Neural progenitor cell (in vitro differentiated cells): ENCODE data around the gene ZBTB7A. TPM values are rescaled to one million over a fixed set of nuclear protein-coding genes. Genes with fewer than 3 reads are reported as not detected.

ENCODE experiments used
- DNase-seq: peaks from one replicate; pipeline ENCODE4 v3.0.0-alpha.2; 2016; ENCODE audit warnings: low spot score
- H2AFZ ChIP-seq: fragments of 200-600 bp; sonication (generic); replicated peaks from 2 replicates; pipeline ENCODE4 v1.6.1; 2016; ENCODE audit warnings: antibody characterized with exemption
- H3F3A ChIP-seq: fragments of 200-600 bp; sonication (generic); 2 replicates; pipeline ENCODE4 v1.6.1; 2016; ENCODE audit warnings: antibody characterized with exemption, low read depth
- H3K27ac ChIP-seq: fragments of 200-600 bp; sonication (generic); 2 replicates; pipeline ENCODE4 v1.5.1; 2016; ENCODE audit warnings: mild to moderate bottlenecking
- H3K27me3 ChIP-seq: fragments of 200-600 bp; sonication (generic); 2 replicates; pipeline ENCODE4 v1.6.1; 2016; ENCODE audit warnings: mild to moderate bottlenecking, moderate library complexity
- H3K36me3 ChIP-seq: fragments of 200-600 bp; sonication (generic); 2 replicates; pipeline ENCODE4 v1.5.1; 2016
- H3K4me1 ChIP-seq: fragments of 200-600 bp; sonication (generic); 2 replicates; pipeline ENCODE4 v1.6.1; 2016; ENCODE audit warnings: mixed run types
- H3K4me2 ChIP-seq: fragments of 200-600 bp; sonication (generic); 2 replicates; pipeline ENCODE4 v1.6.1; 2016
- H3K4me3 ChIP-seq: fragments of 200-600 bp; sonication (generic); 2 replicates; pipeline ENCODE4 v1.5.1; 2016
- H3K79me2 ChIP-seq: fragments of 200-600 bp; sonication (generic); 2 replicates; pipeline ENCODE4 v1.6.1; 2016; ENCODE audit warnings: low read depth
- H3K9ac ChIP-seq: fragments of 200-600 bp; sonication (generic); 2 replicates; pipeline ENCODE4 v1.6.1; 2016
- H3K9me3 ChIP-seq: fragments of 200-600 bp; sonication (generic); 2 replicates; pipeline ENCODE4 v1.5.1; 2016; ENCODE audit warnings: low read depth
- H4K20me1 ChIP-seq: fragments of 200-600 bp; sonication (generic); 2 replicates; pipeline ENCODE4 v1.6.1; 2016; ENCODE audit warnings: low read depth
- H3K27ac Mint-ChIP-seq: 3 replicates; pipeline ENCODE4 v1.8.0; 2021; ENCODE audit warnings: mixed read lengths
- H3K27me3 Mint-ChIP-seq: 2 replicates; pipeline ENCODE4 v1.8.0; 2022; ENCODE audit warnings: low read depth, mild to moderate bottlenecking, inconsistent platforms, moderate library complexity, mixed read lengths; ENCODE audit not compliant: insufficient read depth
- H3K36me3 Mint-ChIP-seq: 3 replicates; pipeline ENCODE4 v1.8.0; 2021; ENCODE audit warnings: mixed read lengths
- H3K4me1 Mint-ChIP-seq: 3 replicates; pipeline ENCODE4 v1.8.0; 2021; ENCODE audit warnings: mixed read lengths
- H3K4me3 Mint-ChIP-seq: 3 replicates; pipeline ENCODE4 v1.8.0; 2021; ENCODE audit warnings: mild to moderate bottlenecking, moderate library complexity, mixed read lengths
- H3K9me3 Mint-ChIP-seq: 3 replicates; pipeline ENCODE4 v1.8.0; 2020; ENCODE audit warnings: mixed read lengths
- CTCF ChIP-seq: fragments of 200-600 bp; sonication (generic); IDR thresholded peaks from 2 replicates; pipeline ENCODE4 v1.5.1; 2017; ENCODE audit warnings: antibody characterized with exemption, mild to moderate bottlenecking
- EZH2 ChIP-seq: fragments of 200-600 bp; sonication (generic); IDR thresholded peaks from 2 replicates; pipeline ENCODE4 v1.6.1; 2017; ENCODE audit warnings: antibody characterized with exemption, mild to moderate bottlenecking, moderate library complexity
- EZH2phosphoT487 ChIP-seq: fragments of 200-600 bp; sonication (generic); IDR thresholded peaks from 2 replicates; pipeline ENCODE4 v1.6.1; 2017; ENCODE audit warnings: antibody characterized with exemption
- total RNA-seq: library from RNA; depleted of rRNA; stranded (reverse); fragments of >200 nt; gene quantifications from 2 replicates; pipeline ENCODE4 v1.2.3, GENCODE V29; 2015; ENCODE audit warnings: low replicate concordance

The ZBTB7A gene
- total RNA-seq, 1 donor from 2014 or later: 4.0 TPM

DNA sequence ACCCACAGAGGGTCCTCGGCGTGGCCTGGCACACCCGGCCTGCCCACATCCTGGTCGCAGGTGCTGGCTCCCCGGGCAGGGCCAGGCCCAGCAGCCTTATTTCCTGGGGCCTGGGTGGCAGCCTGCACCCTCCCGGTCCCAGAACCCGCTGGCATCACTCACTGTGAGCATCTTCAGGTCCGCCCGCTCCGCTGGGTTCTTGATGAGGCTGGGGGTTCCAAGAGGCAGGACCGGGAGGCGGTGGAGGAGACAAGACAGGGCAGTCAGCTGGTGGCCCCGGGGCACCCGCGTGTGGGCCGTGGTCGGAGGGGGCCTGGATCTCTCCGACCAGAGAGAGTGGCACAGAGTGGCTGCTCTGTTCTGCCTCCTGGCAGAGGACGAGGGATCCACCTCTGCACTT lies 27.6 kb upstream of the ZBTB7A start:
- TF ChIP-seq EZH2 (no peak), CTCF (no peak), EZH2phosphoT487 (no peak)
- Histone ChIP-seq H4K20me1 (no peaks in the 10 kb centered on the region), H3K79me2 (no peaks in the 10 kb centered on the region), H3K9me3 (no peaks in the 10 kb centered on the region), H3K4me1 (no peaks in the 10 kb centered on the region), H3K9ac (no peak overlapping the region), H3K27me3 (no peaks in the 10 kb centered on the region), H3F3A (no peaks in the 10 kb centered on the region), H2AFZ (no peak overlapping the region), H3K27ac (no peak overlapping the region), H3K4me2 (no peak overlapping the region), H3K36me3 (no peaks in the 10 kb centered on the region), H3K4me3 (no peak overlapping the region)
- Mint-ChIP-seq H3K9me3 (no peaks in the 10 kb centered on the region), H3K4me3 (no peak overlapping the region), H3K27ac (no peak overlapping the region), H3K27me3 (peaks cover 3% of the 10 kb centered on the region), H3K4me1 (no peaks in the 10 kb centered on the region), H3K36me3 (peaks cover 9% of the 10 kb centered on the region)
- DNase-seq: no peak

- Histone ChIP-seq H3K79me2 (no peaks in the 10 kb centered on the region), H4K20me1 (no peaks in the 10 kb centered on the region), H3K9ac (no peak overlapping the region), H3K9me3 (no peaks in the 10 kb centered on the region), H3K36me3 (no peaks in the 10 kb centered on the region), H3K4me2 (no peak overlapping the region), H3K27ac (no peak overlapping the region), H3K4me1 (no peaks in the 10 kb centered on the region), H2AFZ (no peak overlapping the region), H3K27me3 (no peaks in the 10 kb centered on the region), H3F3A (no peaks in the 10 kb centered on the region), H3K4me3 (no peak overlapping the region)
- Mint-ChIP-seq H3K27me3 (peaks cover 3% of the 10 kb centered on the region), H3K27ac (no peak overlapping the region), H3K4me1 (no peaks in the 10 kb centered on the region), H3K36me3 (peaks cover 8% of the 10 kb centered on the region), H3K9me3 (no peaks in the 10 kb centered on the region), H3K4me3 (no peak overlapping the region)
- no peak for DNase-seq
- TF ChIP-seq EZH2phosphoT487 (no peak), EZH2 (no peak), CTCF (no peak)
These were observed 27.0 kb upstream of the ZBTB7A start for GRCh38 chr19:4093643-4094175.

DNA sequence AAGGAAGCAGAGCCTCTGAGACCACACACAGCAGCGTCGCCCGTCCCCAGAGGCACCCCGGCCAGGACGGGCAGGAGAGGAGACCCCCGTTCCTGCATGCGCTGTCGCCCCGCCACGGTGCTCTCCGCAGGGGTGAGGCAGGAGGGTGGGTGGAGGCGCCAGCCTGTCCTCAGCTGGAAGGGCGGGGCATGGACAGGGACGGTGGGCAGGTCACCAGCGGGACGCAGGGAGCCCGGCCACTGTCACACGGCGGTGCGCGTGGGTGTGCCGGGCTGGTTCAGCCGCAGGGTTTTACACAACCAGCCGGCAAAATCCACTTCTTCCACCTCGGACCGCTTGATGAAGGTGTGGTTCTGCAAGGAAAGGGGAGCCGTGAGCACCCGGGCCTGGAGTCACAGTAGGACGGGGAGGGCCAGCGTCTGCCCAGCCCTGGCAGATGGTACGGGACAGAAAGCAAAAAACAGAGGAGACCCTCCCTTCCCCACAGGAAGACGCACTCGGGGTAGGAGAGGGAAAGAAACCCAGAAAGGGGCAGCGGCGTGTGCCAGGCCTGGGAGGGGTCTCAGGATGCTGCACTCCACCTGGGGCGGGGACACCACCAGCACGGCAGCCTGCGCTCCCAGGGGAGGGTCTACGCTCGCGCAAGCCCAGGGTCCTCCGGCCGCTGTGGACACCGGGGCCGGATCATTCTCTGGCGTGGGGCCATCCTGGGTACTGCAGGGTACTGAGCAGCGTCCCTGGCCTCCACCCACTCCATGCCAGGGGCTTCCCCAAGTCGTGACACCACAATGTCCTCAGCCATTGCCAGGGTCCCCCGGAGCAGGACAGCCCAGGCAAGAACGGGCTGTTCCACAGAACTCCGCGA lies 23.9 kb upstream of the ZBTB7A start:
- H3F3A ChIP-seq: no peaks in the 10 kb centered on the region
- DNase-seq: no peak
- H3K9ac ChIP-seq: no peak overlapping the region
- no peak overlapping the region for H3K27ac ChIP-seq
- TF ChIP-seq EZH2 (no peak), CTCF (no peak), EZH2phosphoT487 (no peak)
- Mint-ChIP-seq H3K36me3 (peaks cover 4% of the 10 kb centered on the region), H3K4me1 (no peaks in the 10 kb centered on the region), H3K9me3 (no peaks in the 10 kb centered on the region), H3K27me3 (no peaks in the 10 kb centered on the region), H3K27ac (no peak overlapping the region), H3K4me3 (no peak overlapping the region)
- H3K9me3 ChIP-seq: no peaks in the 10 kb centered on the region
- no peaks in the 10 kb centered on the region for H3K4me1 ChIP-seq
- H2AFZ ChIP-seq: no peak overlapping the region
- H4K20me1 ChIP-seq: no peaks in the 10 kb centered on the region
- H3K4me2 ChIP-seq: no peak overlapping the region
- no peaks in the 10 kb centered on the region for H3K36me3 ChIP-seq
- H3K27me3 ChIP-seq: no peaks in the 10 kb centered on the region
- H3K4me3 ChIP-seq: no peak overlapping the region
- no peaks in the 10 kb centered on the region for H3K79me2 ChIP-seq
